GM12878 (cell line): Measurements from ENCODE around the gene ZNF436. TPM values are rescaled to one million over a fixed set of nuclear protein-coding genes. Genes with fewer than 3 reads are reported as not detected.

ENCODE experiments used
- CBX5 ChIP-seq: sonication (generic); IDR thresholded peaks from 2 replicates; pipeline ENCODE4 v1.6.1; 2016; ENCODE audit warnings: low read depth, moderate library complexity, mild to moderate bottlenecking, inconsistent platforms
- HSF1 ChIP-seq: fragments of 150-350 bp; IDR thresholded peaks from 2 replicates; pipeline ENCODE4 v1.6.1; 2014; ENCODE audit warnings: mild to moderate bottlenecking, low read depth, low read length
- JUNB ChIP-seq: IDR thresholded peaks from 2 replicates; pipeline ENCODE4 v1.6.1; 2016; ENCODE audit warnings: antibody characterized with exemption, mild to moderate bottlenecking
- RELA ChIP-seq: fragments of 450-650 bp; IDR thresholded peaks from 2 replicates; pipeline ENCODE4 v1.8.0; 2014; ENCODE audit warnings: borderline replicate concordance; ENCODE audit not compliant: partially characterized antibody
- RUNX3 ChIP-seq: IDR thresholded peaks from 2 replicates; pipeline ENCODE4 v1.6.1; 2012; ENCODE audit warnings: low read length, inconsistent platforms
- polyA plus RNA-seq, 11 experiments: library from polyadenylated mRNA; depleted of rRNA in 4 of 11; unstranded in 6 of 11; stranded (reverse) in 5 of 11; fragments of >200 nt; fragmentation: Nextera tagmentation in 4 of 11; fragmentation: Illumina TruSeq in 1 of 11; extraction: Ambion mirVana in 4 of 11; extraction: Trizol in 1 of 11; gene quantifications; 1 replicate in 1 of 11; 2 replicates in 10 of 11; pipeline versions ENCODE4 v1.2.1 to v1.2.3, GENCODE V29; 2011 to 2016; ENCODE audit warnings: inconsistent platforms in 2 of 11, missing spikeins in 2 of 11, low read depth in 1 of 11
- total RNA-seq, 4 experiments: library from RNA; depleted of rRNA in 3 of 4; stranded (reverse); fragments of >200 nt in 3 of 4; fragmentation: Illumina TruSeq in 1 of 4; extraction: Trizol in 1 of 4; gene quantifications; 2 replicates each; pipeline versions ENCODE4 v1.2.1 to v1.2.3, GENCODE V29; 2013 to 2021
- TF ChIP-seq, protein P1 (sequence below): fragments of 450-650 bp; formaldehyde crosslinking; IDR thresholded peaks from 2 replicates; pipeline ENCODE4 v1.4.0; 2020; ENCODE audit warnings: mild to moderate bottlenecking, moderate library complexity
- TF ChIP-seq, protein P2 (sequence below): IDR thresholded peaks from 2 replicates; pipeline ENCODE4 v1.6.1; 2011; ENCODE audit warnings: borderline replicate concordance, low read depth, mild to moderate bottlenecking, moderate library complexity, low read length; ENCODE audit not compliant: insufficient read depth, poor library complexity, severe bottlenecking

Gene ZNF436
- total and polyA plus RNA-seq, 10 of the 15 experiments (the other 5 are each of a cell fraction or from before 2014, with no cell fraction given) = 0.85 to 4.7 (median 3.0) TPM

GRCh38 chr1:23395849-23396248, 26.2 kb upstream of the ZNF436 start (continued):
- TF ChIP-seq, protein P1, sequence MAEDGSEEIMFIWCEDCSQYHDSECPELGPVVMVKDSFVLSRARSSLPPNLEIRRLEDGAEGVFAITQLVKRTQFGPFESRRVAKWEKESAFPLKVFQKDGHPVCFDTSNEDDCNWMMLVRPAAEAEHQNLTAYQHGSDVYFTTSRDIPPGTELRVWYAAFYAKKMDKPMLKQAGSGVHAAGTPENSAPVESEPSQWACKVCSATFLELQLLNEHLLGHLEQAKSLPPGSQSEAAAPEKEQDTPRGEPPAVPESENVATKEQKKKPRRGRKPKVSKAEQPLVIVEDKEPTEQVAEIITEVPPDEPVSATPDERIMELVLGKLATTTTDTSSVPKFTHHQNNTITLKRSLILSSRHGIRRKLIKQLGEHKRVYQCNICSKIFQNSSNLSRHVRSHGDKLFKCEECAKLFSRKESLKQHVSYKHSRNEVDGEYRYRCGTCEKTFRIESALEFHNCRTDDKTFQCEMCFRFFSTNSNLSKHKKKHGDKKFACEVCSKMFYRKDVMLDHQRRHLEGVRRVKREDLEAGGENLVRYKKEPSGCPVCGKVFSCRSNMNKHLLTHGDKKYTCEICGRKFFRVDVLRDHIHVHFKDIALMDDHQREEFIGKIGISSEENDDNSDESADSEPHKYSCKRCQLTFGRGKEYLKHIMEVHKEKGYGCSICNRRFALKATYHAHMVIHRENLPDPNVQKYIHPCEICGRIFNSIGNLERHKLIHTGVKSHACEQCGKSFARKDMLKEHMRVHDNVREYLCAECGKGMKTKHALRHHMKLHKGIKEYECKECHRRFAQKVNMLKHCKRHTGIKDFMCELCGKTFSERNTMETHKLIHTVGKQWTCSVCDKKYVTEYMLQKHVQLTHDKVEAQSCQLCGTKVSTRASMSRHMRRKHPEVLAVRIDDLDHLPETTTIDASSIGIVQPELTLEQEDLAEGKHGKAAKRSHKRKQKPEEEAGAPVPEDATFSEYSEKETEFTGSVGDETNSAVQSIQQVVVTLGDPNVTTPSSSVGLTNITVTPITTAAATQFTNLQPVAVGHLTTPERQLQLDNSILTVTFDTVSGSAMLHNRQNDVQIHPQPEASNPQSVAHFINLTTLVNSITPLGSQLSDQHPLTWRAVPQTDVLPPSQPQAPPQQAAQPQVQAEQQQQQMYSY (CRISPR knock-in tag) = no peak
- no peak for TF ChIP-seq CBX5
- TF ChIP-seq RUNX3 = no peak
- TF ChIP-seq RELA = no peak
- TF ChIP-seq HSF1 = no peak
- TF ChIP-seq, protein P2, sequence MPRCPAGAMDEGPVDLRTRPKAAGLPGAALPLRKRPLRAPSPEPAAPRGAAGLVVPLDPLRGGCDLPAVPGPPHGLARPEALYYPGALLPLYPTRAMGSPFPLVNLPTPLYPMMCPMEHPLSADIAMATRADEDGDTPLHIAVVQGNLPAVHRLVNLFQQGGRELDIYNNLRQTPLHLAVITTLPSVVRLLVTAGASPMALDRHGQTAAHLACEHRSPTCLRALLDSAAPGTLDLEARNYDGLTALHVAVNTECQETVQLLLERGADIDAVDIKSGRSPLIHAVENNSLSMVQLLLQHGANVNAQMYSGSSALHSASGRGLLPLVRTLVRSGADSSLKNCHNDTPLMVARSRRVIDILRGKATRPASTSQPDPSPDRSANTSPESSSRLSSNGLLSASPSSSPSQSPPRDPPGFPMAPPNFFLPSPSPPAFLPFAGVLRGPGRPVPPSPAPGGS = no peak
- no peak for TF ChIP-seq JUNB
